ENCODE data around the gene SOX5.

The SOX5 gene

GRCh38 chr12:23854598-23854997 is 94.9 kb downstream of the SOX5 start:
- no peak overlapping the region for H2BK120ac ChIP-seq (ENCODE audit: insufficient read depth, low read length, poor library complexity)
- no peak overlapping the region for H2BK12ac ChIP-seq (ENCODE audit: low read length)
- H3K9ac ChIP-seq (ENCODE audit: low read length): no peak overlapping the region
- H3K4me3 ChIP-seq (ENCODE audit: low read depth, low read length): no peak overlapping the region
- no peaks in the 10 kb centered on the region for H3K27me3 ChIP-seq (ENCODE audit: insufficient read depth, low read length)
- H3K18ac ChIP-seq (ENCODE audit: low read length): no peak overlapping the region
- no peaks in the 10 kb centered on the region for H3K36me3 ChIP-seq (ENCODE audit: control insufficient read depth in 1 of 2, insufficient read depth in 2 of 2, low read length in 2 of 2)
- H4K8ac ChIP-seq (ENCODE audit: low read depth, low read length): no peak overlapping the region
- no peak overlapping the region for H2BK5ac ChIP-seq (ENCODE audit: low read depth, low read length, poor library complexity)
- H3K4me1 ChIP-seq (ENCODE audit: control insufficient read depth in 1 of 2, insufficient read depth in 2 of 2, low read length in 2 of 2): no peaks in the 10 kb centered on the region
- H3K23ac ChIP-seq (ENCODE audit: low read length): no peak overlapping the region
- no peak for DNase-seq
- H2AK5ac ChIP-seq (ENCODE audit: low read length): no peak overlapping the region
- H3K27ac ChIP-seq (ENCODE audit: low read depth, low read length): no peak overlapping the region
- H4K12ac ChIP-seq (ENCODE audit: low read depth, low read length): no peak overlapping the region
- no peak overlapping the region for H4K91ac ChIP-seq (ENCODE audit: low read depth, low read length)
- no peaks in the 10 kb centered on the region for H3K79me2 ChIP-seq (ENCODE audit: control insufficient read depth, insufficient read depth, low read length, poor library complexity)
- H3K4ac ChIP-seq (ENCODE audit: low read depth, low read length): no peak overlapping the region
- no peaks in the 10 kb centered on the region for H3K9me3 ChIP-seq (ENCODE audit: insufficient read depth, low read depth, low read length)
- no peak overlapping the region for H3K14ac ChIP-seq (ENCODE audit: low read length)
- H3K4me2 ChIP-seq (ENCODE audit: low read length): no peak overlapping the region
- H3K79me1 ChIP-seq (ENCODE audit: low read length): no peaks in the 10 kb centered on the region
- H2AFZ ChIP-seq (ENCODE audit: insufficient read depth, low read length, poor library complexity): no peak overlapping the region

- no peak overlapping the region for H3K9ac ChIP-seq (ENCODE audit: low read length)
- no peak overlapping the region for H4K12ac ChIP-seq (ENCODE audit: low read depth, low read length)
- no peaks in the 10 kb centered on the region for H3K79me2 ChIP-seq (ENCODE audit: control insufficient read depth, insufficient read depth, low read length, poor library complexity)
- H3K36me3 ChIP-seq (ENCODE audit: control insufficient read depth in 1 of 2, insufficient read depth in 2 of 2, low read length in 2 of 2): no peaks in the 10 kb centered on the region
- no peak overlapping the region for H4K8ac ChIP-seq (ENCODE audit: low read depth, low read length)
- no peak overlapping the region for H3K27ac ChIP-seq (ENCODE audit: low read depth, low read length)
- H3K27me3 ChIP-seq (ENCODE audit: insufficient read depth, low read length): no peaks in the 10 kb centered on the region
- no peak overlapping the region for H2BK12ac ChIP-seq (ENCODE audit: low read length)
- H3K14ac ChIP-seq (ENCODE audit: low read length): no peak overlapping the region
- no peak for DNase-seq
- no peak overlapping the region for H2AFZ ChIP-seq (ENCODE audit: insufficient read depth, low read length, poor library complexity)
- H2BK5ac ChIP-seq (ENCODE audit: low read depth, low read length, poor library complexity): no peak overlapping the region
- no peak overlapping the region for H2BK120ac ChIP-seq (ENCODE audit: insufficient read depth, low read length, poor library complexity)
- H3K79me1 ChIP-seq (ENCODE audit: low read length): no peaks in the 10 kb centered on the region
- H3K4ac ChIP-seq (ENCODE audit: low read depth, low read length): no peak overlapping the region
- no peak overlapping the region for H3K4me3 ChIP-seq (ENCODE audit: low read depth, low read length)
- no peak overlapping the region for H3K23ac ChIP-seq (ENCODE audit: low read length)
- H4K91ac ChIP-seq (ENCODE audit: low read depth, low read length): no peak overlapping the region
- H3K9me3 ChIP-seq (ENCODE audit: insufficient read depth, low read depth, low read length): no peaks in the 10 kb centered on the region
- no peak overlapping the region for H2AK5ac ChIP-seq (ENCODE audit: low read length)
- no peak overlapping the region for H3K18ac ChIP-seq (ENCODE audit: low read length)
- WGBS (ENCODE audit: extremely low coverage, insufficient coverage, insufficient read length): no CpG with 5 or more reads among the region's 3 CpGs
- H3K4me2 ChIP-seq (ENCODE audit: low read length): no peak overlapping the region
- no peaks in the 10 kb centered on the region for H3K4me1 ChIP-seq (ENCODE audit: control insufficient read depth in 1 of 2, insufficient read depth in 2 of 2, low read length in 2 of 2)
Measured at GRCh38 chr12:23853640-23854039, 95.8 kb downstream of the SOX5 start.

- H3K27ac ChIP-seq (ENCODE audit: low read depth, low read length): no peak overlapping the region
- H3K36me3 ChIP-seq (ENCODE audit: control insufficient read depth in 1 of 2, insufficient read depth in 2 of 2, low read length in 2 of 2): no peaks in the 10 kb centered on the region
- WGBS (ENCODE audit: extremely low coverage, insufficient coverage, insufficient read length): no CpG with 5 or more reads among the region's 2 CpGs
- no peak overlapping the region for H2BK12ac ChIP-seq (ENCODE audit: low read length)
- H3K4me2 ChIP-seq (ENCODE audit: low read length): no peak overlapping the region
- no peak overlapping the region for H2BK5ac ChIP-seq (ENCODE audit: low read depth, low read length, poor library complexity)
- no peak overlapping the region for H3K4ac ChIP-seq (ENCODE audit: low read depth, low read length)
- H3K27me3 ChIP-seq (ENCODE audit: insufficient read depth, low read length): no peaks in the 10 kb centered on the region
- H3K14ac ChIP-seq (ENCODE audit: low read length): no peak overlapping the region
- no peak overlapping the region for H3K23ac ChIP-seq (ENCODE audit: low read length)
- no peak overlapping the region for H4K12ac ChIP-seq (ENCODE audit: low read depth, low read length)
- no peak overlapping the region for H4K8ac ChIP-seq (ENCODE audit: low read depth, low read length)
- H3K79me1 ChIP-seq (ENCODE audit: low read length): no peaks in the 10 kb centered on the region
- no peak overlapping the region for H4K91ac ChIP-seq (ENCODE audit: low read depth, low read length)
- H3K79me2 ChIP-seq (ENCODE audit: control insufficient read depth, insufficient read depth, low read length, poor library complexity): no peaks in the 10 kb centered on the region
- H3K4me1 ChIP-seq (ENCODE audit: control insufficient read depth in 1 of 2, insufficient read depth in 2 of 2, low read length in 2 of 2): no peaks in the 10 kb centered on the region
- H2AK5ac ChIP-seq (ENCODE audit: low read length): no peak overlapping the region
- no peak overlapping the region for H3K9ac ChIP-seq (ENCODE audit: low read length)
- no peak for DNase-seq
- H2AFZ ChIP-seq (ENCODE audit: insufficient read depth, low read length, poor library complexity): no peak overlapping the region
- H3K4me3 ChIP-seq (ENCODE audit: low read depth, low read length): no peak overlapping the region
- H3K18ac ChIP-seq (ENCODE audit: low read length): no peak overlapping the region
- H3K9me3 ChIP-seq (ENCODE audit: insufficient read depth, low read depth, low read length): no peaks in the 10 kb centered on the region
- H2BK120ac ChIP-seq (ENCODE audit: insufficient read depth, low read length, poor library complexity): no peak overlapping the region
Measured at GRCh38 chr12:23851602-23852001, 97.9 kb downstream of the SOX5 start.

GRCh38 chr12:23847857-23848256 is 101.6 kb downstream of the SOX5 start:
- H3K27me3 ChIP-seq (ENCODE audit: insufficient read depth, low read length): no peaks in the 10 kb centered on the region
- no peak overlapping the region for H3K4me3 ChIP-seq (ENCODE audit: low read depth, low read length)
- no peak overlapping the region for H2AK5ac ChIP-seq (ENCODE audit: low read length)
- no peak overlapping the region for H3K23ac ChIP-seq (ENCODE audit: low read length)
- H3K18ac ChIP-seq (ENCODE audit: low read length): no peak overlapping the region
- H3K9me3 ChIP-seq (ENCODE audit: insufficient read depth, low read depth, low read length): no peaks in the 10 kb centered on the region
- no peak overlapping the region for H2AFZ ChIP-seq (ENCODE audit: insufficient read depth, low read length, poor library complexity)
- H3K14ac ChIP-seq (ENCODE audit: low read length): no peak overlapping the region
- no peak overlapping the region for H3K4ac ChIP-seq (ENCODE audit: low read depth, low read length)
- H2BK120ac ChIP-seq (ENCODE audit: insufficient read depth, low read length, poor library complexity): no peak overlapping the region
- no peak overlapping the region for H3K4me2 ChIP-seq (ENCODE audit: low read length)
- H2BK12ac ChIP-seq (ENCODE audit: low read length): no peak overlapping the region
- no peak overlapping the region for H3K27ac ChIP-seq (ENCODE audit: low read depth, low read length)
- H2BK5ac ChIP-seq (ENCODE audit: low read depth, low read length, poor library complexity): no peak overlapping the region
- WGBS (ENCODE audit: extremely low coverage, insufficient coverage, insufficient read length): no CpG with 5 or more reads among the region's 3 CpGs
- H3K4me1 ChIP-seq (ENCODE audit: control insufficient read depth in 1 of 2, insufficient read depth in 2 of 2, low read length in 2 of 2): no peaks in the 10 kb centered on the region
- H4K91ac ChIP-seq (ENCODE audit: low read depth, low read length): no peak overlapping the region
- no peaks in the 10 kb centered on the region for H3K79me1 ChIP-seq (ENCODE audit: low read length)
- H3K9ac ChIP-seq (ENCODE audit: low read length): no peak overlapping the region
- H3K36me3 ChIP-seq (ENCODE audit: control insufficient read depth in 1 of 2, insufficient read depth in 2 of 2, low read length in 2 of 2): peaks cover 2% of the 10 kb centered on the region in 2 experiments
- no peaks in the 10 kb centered on the region for H3K79me2 ChIP-seq (ENCODE audit: control insufficient read depth, insufficient read depth, low read length, poor library complexity)
- DNase-seq: no peak
- no peak overlapping the region for H4K8ac ChIP-seq (ENCODE audit: low read depth, low read length)
- H4K12ac ChIP-seq (ENCODE audit: low read depth, low read length): no peak overlapping the region
